PC-3 (cell line): Measurements from ENCODE around the gene COL13A1.

Source experiments
- CTCF ChIP-seq: fragments of 300-600 bp; sonication (generic); conservative IDR thresholded peaks from 2 replicates; pipeline ENCODE4 v1.5.1; 2017; ENCODE audit warnings: antibody characterized with exemption, low read depth, mild to moderate bottlenecking, low read length
- EZH2 ChIP-seq: fragments of 300-600 bp; sonication (generic); IDR thresholded peaks from one replicate; pipeline ENCODE4 v1.6.1; 2017; ENCODE audit warnings: antibody characterized with exemption, mild to moderate bottlenecking, low read length; ENCODE audit not compliant: unreplicated experiment

GRCh38 chr10:69860271-69860670 lies 58.6 kb downstream of the COL13A1 start:
- TF ChIP-seq EZH2, result no peak
- TF ChIP-seq CTCF, result 0 out of 2 replicates have a peak, but pooled peaks have one; percentile 12
